Neural progenitor cell (in vitro differentiated cells): Measurements from ENCODE around the gene COTL1. TPM values are rescaled to one million over a fixed set of nuclear protein-coding genes. Genes with fewer than 3 reads are reported as not detected.

Source experiments
- DNase-seq: peaks from one replicate; pipeline ENCODE4 v3.0.0-alpha.2; 2016; ENCODE audit warnings: low spot score
- H2AFZ ChIP-seq: fragments of 200-600 bp; sonication (generic); replicated peaks from 2 replicates; pipeline ENCODE4 v1.6.1; 2016; ENCODE audit warnings: antibody characterized with exemption
- H3F3A ChIP-seq: fragments of 200-600 bp; sonication (generic); 2 replicates; pipeline ENCODE4 v1.6.1; 2016; ENCODE audit warnings: antibody characterized with exemption, low read depth
- H3K27ac ChIP-seq: fragments of 200-600 bp; sonication (generic); 2 replicates; pipeline ENCODE4 v1.5.1; 2016; ENCODE audit warnings: mild to moderate bottlenecking
- H3K27me3 ChIP-seq: fragments of 200-600 bp; sonication (generic); 2 replicates; pipeline ENCODE4 v1.6.1; 2016; ENCODE audit warnings: mild to moderate bottlenecking, moderate library complexity
- H3K36me3 ChIP-seq: fragments of 200-600 bp; sonication (generic); 2 replicates; pipeline ENCODE4 v1.5.1; 2016
- H3K4me1 ChIP-seq: fragments of 200-600 bp; sonication (generic); 2 replicates; pipeline ENCODE4 v1.6.1; 2016; ENCODE audit warnings: mixed run types
- H3K4me2 ChIP-seq: fragments of 200-600 bp; sonication (generic); 2 replicates; pipeline ENCODE4 v1.6.1; 2016
- H3K4me3 ChIP-seq: fragments of 200-600 bp; sonication (generic); 2 replicates; pipeline ENCODE4 v1.5.1; 2016
- H3K79me2 ChIP-seq: fragments of 200-600 bp; sonication (generic); 2 replicates; pipeline ENCODE4 v1.6.1; 2016; ENCODE audit warnings: low read depth
- H3K9ac ChIP-seq: fragments of 200-600 bp; sonication (generic); 2 replicates; pipeline ENCODE4 v1.6.1; 2016
- H3K9me3 ChIP-seq: fragments of 200-600 bp; sonication (generic); 2 replicates; pipeline ENCODE4 v1.5.1; 2016; ENCODE audit warnings: low read depth
- H4K20me1 ChIP-seq: fragments of 200-600 bp; sonication (generic); 2 replicates; pipeline ENCODE4 v1.6.1; 2016; ENCODE audit warnings: low read depth
- H3K27ac Mint-ChIP-seq: 3 replicates; pipeline ENCODE4 v1.8.0; 2021; ENCODE audit warnings: mixed read lengths
- H3K27me3 Mint-ChIP-seq: 2 replicates; pipeline ENCODE4 v1.8.0; 2022; ENCODE audit warnings: low read depth, mild to moderate bottlenecking, inconsistent platforms, moderate library complexity, mixed read lengths; ENCODE audit not compliant: insufficient read depth
- H3K36me3 Mint-ChIP-seq: 3 replicates; pipeline ENCODE4 v1.8.0; 2021; ENCODE audit warnings: mixed read lengths
- H3K4me1 Mint-ChIP-seq: 3 replicates; pipeline ENCODE4 v1.8.0; 2021; ENCODE audit warnings: mixed read lengths
- H3K4me3 Mint-ChIP-seq: 3 replicates; pipeline ENCODE4 v1.8.0; 2021; ENCODE audit warnings: mild to moderate bottlenecking, moderate library complexity, mixed read lengths
- H3K9me3 Mint-ChIP-seq: 3 replicates; pipeline ENCODE4 v1.8.0; 2020; ENCODE audit warnings: mixed read lengths
- EZH2 ChIP-seq: fragments of 200-600 bp; sonication (generic); IDR thresholded peaks from 2 replicates; pipeline ENCODE4 v1.6.1; 2017; ENCODE audit warnings: antibody characterized with exemption, mild to moderate bottlenecking, moderate library complexity
- EZH2phosphoT487 ChIP-seq: fragments of 200-600 bp; sonication (generic); IDR thresholded peaks from 2 replicates; pipeline ENCODE4 v1.6.1; 2017; ENCODE audit warnings: antibody characterized with exemption
- total RNA-seq: library from RNA; depleted of rRNA; stranded (reverse); fragments of >200 nt; gene quantifications from 2 replicates; pipeline ENCODE4 v1.2.3, GENCODE V29; 2015; ENCODE audit warnings: low replicate concordance
- TF ChIP-seq, protein P1 (sequence below): fragments of 200-600 bp; sonication (generic); IDR thresholded peaks from 2 replicates; pipeline ENCODE4 v1.5.1; 2017; ENCODE audit warnings: antibody characterized with exemption, mild to moderate bottlenecking

Gene COTL1
- total RNA-seq, 1 donor from 2014 or later = 46.9 TPM

DNA sequence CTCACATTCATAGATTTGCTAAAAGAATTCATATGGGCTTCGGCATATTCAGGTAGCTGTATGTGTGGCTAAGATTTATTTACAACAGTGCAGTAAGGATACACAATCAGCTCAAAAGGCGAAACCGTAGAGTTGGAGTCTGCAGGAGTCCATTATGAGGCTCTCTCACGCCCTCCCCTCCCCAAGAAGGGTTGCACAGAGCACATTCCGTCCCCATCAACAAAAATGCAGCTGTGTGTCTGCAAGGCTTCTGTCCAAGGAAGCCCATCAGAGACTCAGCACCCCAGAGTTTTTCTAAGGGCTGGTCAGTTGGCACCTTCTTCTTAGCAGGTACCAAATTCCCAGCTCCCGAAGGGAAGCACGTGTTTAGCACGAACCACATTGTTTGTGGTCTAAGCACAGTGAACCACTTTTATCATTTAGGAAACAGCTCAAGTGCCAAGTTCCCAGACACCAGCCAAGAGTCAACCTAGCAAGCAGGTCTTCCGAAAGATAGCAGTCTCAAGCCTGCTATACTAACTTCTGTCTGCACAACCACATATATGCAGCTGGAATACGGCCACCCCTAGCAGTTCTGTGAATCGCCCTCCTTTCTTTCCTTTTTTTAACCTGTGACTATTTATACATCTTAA, 84.9 kb downstream of the COTL1 start:
- peaks cover 56% of the 10 kb centered on the region for H3F3A ChIP-seq
- H2AFZ ChIP-seq = no peak overlapping the region
- H3K9ac ChIP-seq = no peak overlapping the region

GRCh38 chr16:84532291-84532724, 85.6 kb downstream of the COTL1 start:
- peak; percentile 90 for DNase-seq
- H4K20me1 ChIP-seq = no peaks in the 10 kb centered on the region
- H3K9me3 ChIP-seq = no peaks in the 10 kb centered on the region
- peaks cover 57% of the 10 kb centered on the region for H3F3A ChIP-seq
- no peaks in the 10 kb centered on the region for H3K79me2 ChIP-seq
- Mint-ChIP-seq H3K4me1 (peaks cover 72% of the 10 kb centered on the region), H3K36me3 (peaks cover 12% of the 10 kb centered on the region), H3K4me3 (peak overlapping the region; percentile 72), H3K27ac (peak overlapping the region; percentile 99), H3K27me3 (peaks cover 17% of the 10 kb centered on the region), H3K9me3 (peaks cover 27% of the 10 kb centered on the region)
- TF ChIP-seq EZH2 (no peak), EZH2phosphoT487 (no peak)
- TF ChIP-seq, protein P1, sequence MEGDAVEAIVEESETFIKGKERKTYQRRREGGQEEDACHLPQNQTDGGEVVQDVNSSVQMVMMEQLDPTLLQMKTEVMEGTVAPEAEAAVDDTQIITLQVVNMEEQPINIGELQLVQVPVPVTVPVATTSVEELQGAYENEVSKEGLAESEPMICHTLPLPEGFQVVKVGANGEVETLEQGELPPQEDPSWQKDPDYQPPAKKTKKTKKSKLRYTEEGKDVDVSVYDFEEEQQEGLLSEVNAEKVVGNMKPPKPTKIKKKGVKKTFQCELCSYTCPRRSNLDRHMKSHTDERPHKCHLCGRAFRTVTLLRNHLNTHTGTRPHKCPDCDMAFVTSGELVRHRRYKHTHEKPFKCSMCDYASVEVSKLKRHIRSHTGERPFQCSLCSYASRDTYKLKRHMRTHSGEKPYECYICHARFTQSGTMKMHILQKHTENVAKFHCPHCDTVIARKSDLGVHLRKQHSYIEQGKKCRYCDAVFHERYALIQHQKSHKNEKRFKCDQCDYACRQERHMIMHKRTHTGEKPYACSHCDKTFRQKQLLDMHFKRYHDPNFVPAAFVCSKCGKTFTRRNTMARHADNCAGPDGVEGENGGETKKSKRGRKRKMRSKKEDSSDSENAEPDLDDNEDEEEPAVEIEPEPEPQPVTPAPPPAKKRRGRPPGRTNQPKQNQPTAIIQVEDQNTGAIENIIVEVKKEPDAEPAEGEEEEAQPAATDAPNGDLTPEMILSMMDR = no peak
- no peaks in the 10 kb centered on the region for H3K36me3 ChIP-seq
- peak overlapping the region; percentile 46 for H3K4me2 ChIP-seq
- no peak overlapping the region for H3K9ac ChIP-seq
- no peaks in the 10 kb centered on the region for H3K27me3 ChIP-seq
- peaks cover 57% of the 10 kb centered on the region for H3K4me1 ChIP-seq
- no peak overlapping the region for H2AFZ ChIP-seq
- peak overlapping the region; percentile 81 for H3K27ac ChIP-seq
- no peak overlapping the region for H3K4me3 ChIP-seq

More for the DNA sequence above, 84.9 kb downstream of the COTL1 start:
- Histone ChIP-seq H3K4me3 (no peak overlapping the region), H3K79me2 (no peaks in the 10 kb centered on the region), H3K36me3 (no peaks in the 10 kb centered on the region), H3K27me3 (no peaks in the 10 kb centered on the region), H3K4me1 (peaks cover 59% of the 10 kb centered on the region), H3K4me2 (peak overlapping the region; percentile 46), H3K27ac (peak overlapping the region; percentile 81), H3K9me3 (no peaks in the 10 kb centered on the region), H4K20me1 (no peaks in the 10 kb centered on the region)
- H3K9me3 Mint-ChIP-seq = peaks cover 24% of the 10 kb centered on the region
- H3K27ac Mint-ChIP-seq = peak overlapping the region; percentile 99
- H3K36me3 Mint-ChIP-seq = peaks cover 12% of the 10 kb centered on the region
- peak overlapping the region; percentile 72 for H3K4me3 Mint-ChIP-seq
- H3K4me1 Mint-ChIP-seq = peaks cover 73% of the 10 kb centered on the region
- DNase-seq = no peak
- TF ChIP-seq EZH2phosphoT487 (no peak), EZH2 (no peak)
- TF ChIP-seq, protein P1 = no peak
- peaks cover 17% of the 10 kb centered on the region for H3K27me3 Mint-ChIP-seq

DNA sequence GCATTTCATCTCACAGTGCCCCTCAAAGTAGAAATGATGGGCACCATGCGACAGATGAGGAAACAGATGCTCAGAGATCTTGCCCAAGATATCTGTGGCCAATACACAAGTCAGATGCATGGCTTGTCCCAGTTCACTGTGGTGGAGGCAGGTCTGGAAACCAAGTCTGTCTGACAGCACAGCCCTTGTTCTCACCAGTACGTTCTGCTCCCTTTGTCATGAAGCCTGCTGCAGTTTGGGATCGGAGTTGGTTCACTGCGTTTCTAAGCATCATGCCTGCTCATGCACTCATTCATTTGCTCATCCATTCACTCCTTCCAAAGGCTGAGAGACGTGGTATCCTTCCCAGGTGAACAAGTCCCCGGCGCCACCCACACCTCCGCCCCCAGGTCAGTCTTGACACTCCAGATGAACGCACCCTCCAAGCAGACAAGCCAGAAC, 86.2 kb downstream of the COTL1 start:
- no peaks in the 10 kb centered on the region for H3K27me3 ChIP-seq
- no peaks in the 10 kb centered on the region for H4K20me1 ChIP-seq
- peaks cover 27% of the 10 kb centered on the region for H3K9me3 Mint-ChIP-seq
- peaks cover 17% of the 10 kb centered on the region for H3K27me3 Mint-ChIP-seq
- H3K9ac ChIP-seq = no peak overlapping the region
- H3K36me3 Mint-ChIP-seq = peaks cover 12% of the 10 kb centered on the region
- H3K4me3 Mint-ChIP-seq = peak overlapping the region; percentile 72
- peaks cover 61% of the 10 kb centered on the region for H3F3A ChIP-seq
- H3K27ac ChIP-seq = peak overlapping the region; percentile 81
- no peaks in the 10 kb centered on the region for H3K9me3 ChIP-seq
- peak overlapping the region; percentile 46 for H3K4me2 ChIP-seq
- no peaks in the 10 kb centered on the region for H3K79me2 ChIP-seq
- no peaks in the 10 kb centered on the region for H3K36me3 ChIP-seq
- H3K4me1 ChIP-seq = peaks cover 60% of the 10 kb centered on the region
- TF ChIP-seq, protein P1 = no peak
- TF ChIP-seq EZH2 (no peak), EZH2phosphoT487 (no peak)
- peaks cover 73% of the 10 kb centered on the region for H3K4me1 Mint-ChIP-seq
- H3K4me3 ChIP-seq = no peak overlapping the region
- peak overlapping the region; percentile 99 for H3K27ac Mint-ChIP-seq
- no peak for DNase-seq
- no peak overlapping the region for H2AFZ ChIP-seq
